ENCODE results near the gene GPA33.

The GPA33 gene

GRCh38 chr1:167116174-167116573 lies 26.0 kb upstream of the GPA33 start:
- DNase-seq = no peak

GRCh38 chr1:167115655-167116054 lies 25.5 kb upstream of the GPA33 start:
- no peak for DNase-seq

- no peak for DNase-seq
Observed at GRCh38 chr1:167114725-167115124, 24.5 kb upstream of the GPA33 start.

GRCh38 chr1:167111868-167112709 lies 21.9 kb upstream of the GPA33 start:
- DNase-seq = no peak

GRCh38 chr1:167110586-167110985 lies 20.4 kb upstream of the GPA33 start:
- DNase-seq = no peak

GRCh38 chr1:167109125-167109524 lies 18.9 kb upstream of the GPA33 start:
- no peak for DNase-seq

- DNase-seq = no peak
Observed at GRCh38 chr1:167107456-167107855, 17.3 kb upstream of the GPA33 start.

- no peak for DNase-seq
Observed at GRCh38 chr1:167106119-167106461, 15.9 kb upstream of the GPA33 start.

- no peak for DNase-seq
Observed at GRCh38 chr1:167105271-167106118, 15.3 kb upstream of the GPA33 start.

- DNase-seq = no peak
Observed at GRCh38 chr1:167104256-167104633, 14.1 kb upstream of the GPA33 start.

- DNase-seq = no peak
Observed at GRCh38 chr1:167102906-167103573, 12.9 kb upstream of the GPA33 start.

- DNase-seq = no peak
Observed at GRCh38 chr1:167101754-167102153, 11.6 kb upstream of the GPA33 start.

- no peak for DNase-seq
Observed at GRCh38 chr1:167100730-167101129, 10.6 kb upstream of the GPA33 start.

GRCh38 chr1:167099851-167100250 lies 9.7 kb upstream of the GPA33 start:
- no peak for DNase-seq

- DNase-seq = no peak
Observed at GRCh38 chr1:167095368-167095767, 5.2 kb upstream of the GPA33 start.

GRCh38 chr1:167094690-167095089 lies 4.5 kb upstream of the GPA33 start:
- DNase-seq = no peak

- DNase-seq = no peak
Observed at GRCh38 chr1:167093846-167094516, 3.8 kb upstream of the GPA33 start, which contains the start of gene STYXL2. Gene STYXL2 (plus strand): TSS chr1:167094075. CDS start chr1:167094850, 775 bp downstream.

- DNase-seq = no peak
Observed at GRCh38 chr1:167092653-167093052, 2.5 kb upstream of the GPA33 start.

GRCh38 chr1:167089939-167090313 lies 251 bp downstream of the GPA33 start:
- no peak for DNase-seq

GRCh38 chr1:167088746-167089417 lies 1.3 kb downstream of the GPA33 start:
- DNase-seq = no peak

- DNase-seq = no peak
Observed at GRCh38 chr1:167086768-167087167, 3.4 kb downstream of the GPA33 start.

GRCh38 chr1:167086033-167086432 lies 4.1 kb downstream of the GPA33 start:
- no peak for DNase-seq
